ENCODE data around the gene HMGN4. TPM values are rescaled to one million over a fixed set of nuclear protein-coding genes. Genes with fewer than 3 reads are reported as not detected.

The HMGN4 gene
- total and polyA plus RNA-seq, 5 donors from 2014 or later = 59.5 to 214 (median 183) TPM

- Histone ChIP-seq H3K27me3 (ENCODE audit: control insufficient read depth, insufficient read depth, low read length) (peaks cover 6% of the 10 kb centered on the region), H3K4me1 (ENCODE audit: control insufficient read depth, insufficient read depth, low read length, poor library complexity, severe bottlenecking) (peaks cover 22% of the 10 kb centered on the region), H3K4me3 (ENCODE audit: low read depth, low read length) (no peak overlapping the region), H3K9me3 (ENCODE audit: control insufficient read depth in 2 of 2, low read length in 2 of 2) (peaks cover 4 to 6% of the 10 kb centered on the region in 2 experiments), H3K27ac (ENCODE audit: insufficient read depth, low read length, poor library complexity, severe bottlenecking) (no peak overlapping the region), H3K36me3 (ENCODE audit: control insufficient read depth, insufficient read depth, low read length) (no peaks in the 10 kb centered on the region)
- no peak overlapping the region for H3K27ac Mint-ChIP-seq
- peaks cover 22 to 41% (median 29%) of the 10 kb centered on the region in 4 donors for H3K4me1 Mint-ChIP-seq
- H3K36me3 Mint-ChIP-seq = no peaks in the 10 kb centered on the region
- H3K27me3 Mint-ChIP-seq = peaks cover 71% of the 10 kb centered on the region
- H3K4me3 Mint-ChIP-seq = peak overlapping the region in 1 of 4 donors; percentile 50
- no peak for DNase-seq
- peaks cover 0 to 17% (median 7%) of the 10 kb centered on the region in 7 donors for H3K9me3 Mint-ChIP-seq
- no peak for ATAC-seq (ENCODE audit: low read depth in 2 of 2)
These were observed 37.4 kb downstream of the HMGN4 start for GRCh38 chr6:26575494-26575939.

GRCh38 chr6:26576407-26576843 is 38.3 kb downstream of the HMGN4 start:
- Mint-ChIP-seq H3K27ac (peak overlapping the region in 2 of 3 donors; percentile 52 to 93), H3K27me3 (peaks cover 78% of the 10 kb centered on the region), H3K4me3 (peak overlapping the region in 3 of 4 donors; percentile 10 to 70 (median 50)), H3K9me3 (peaks cover 0 to 17% (median 7%) of the 10 kb centered on the region in 7 donors), H3K4me1 (peaks cover 21 to 40% (median 29%) of the 10 kb centered on the region in 4 donors), H3K36me3 (no peaks in the 10 kb centered on the region)
- H3K4me1 ChIP-seq (ENCODE audit: control insufficient read depth, insufficient read depth, low read length, poor library complexity, severe bottlenecking) = peaks cover 22% of the 10 kb centered on the region
- no peak overlapping the region for H3K27ac ChIP-seq (ENCODE audit: insufficient read depth, low read length, poor library complexity, severe bottlenecking)
- ATAC-seq (ENCODE audit: low read depth in 2 of 2) = no peak
- no peak for DNase-seq
- H3K36me3 ChIP-seq (ENCODE audit: control insufficient read depth, insufficient read depth, low read length) = no peaks in the 10 kb centered on the region
- no peak overlapping the region for H3K4me3 ChIP-seq (ENCODE audit: low read depth, low read length)
- H3K27me3 ChIP-seq (ENCODE audit: control insufficient read depth, insufficient read depth, low read length) = peaks cover 8% of the 10 kb centered on the region
- peaks cover 4 to 6% of the 10 kb centered on the region in 2 experiments for H3K9me3 ChIP-seq (ENCODE audit: control insufficient read depth in 2 of 2, low read length in 2 of 2)

- peaks cover 16% of the 10 kb centered on the region for H3K4me1 ChIP-seq (ENCODE audit: control insufficient read depth, insufficient read depth, low read length, poor library complexity, severe bottlenecking)
- peak overlapping the region; percentile 66 for H3K4me3 ChIP-seq (ENCODE audit: low read depth, low read length)
- Mint-ChIP-seq H3K4me1 (peaks cover 15 to 33% (median 23%) of the 10 kb centered on the region in 4 donors), H3K27ac (peak overlapping the region; percentile 52 to 93 (median 74)), H3K4me3 (peak overlapping the region; percentile 50 to 85 (median 78)), H3K9me3 (peaks cover 0 to 17% (median 6%) of the 10 kb centered on the region in 7 donors), H3K27me3 (peaks cover 71% of the 10 kb centered on the region), H3K36me3 (no peaks in the 10 kb centered on the region)
- peaks cover 4 to 6% of the 10 kb centered on the region in 2 experiments for H3K9me3 ChIP-seq (ENCODE audit: control insufficient read depth in 2 of 2, low read length in 2 of 2)
- H3K27me3 ChIP-seq (ENCODE audit: control insufficient read depth, insufficient read depth, low read length) = peaks cover 12% of the 10 kb centered on the region
- DNase-seq (peak; percentile 32 to 59 (median 51)), ATAC-seq (ENCODE audit: low read depth in 2 of 2) (no peak)
- no peak overlapping the region for H3K27ac ChIP-seq (ENCODE audit: insufficient read depth, low read length, poor library complexity, severe bottlenecking)
- H3K36me3 ChIP-seq (ENCODE audit: control insufficient read depth, insufficient read depth, low read length) = no peaks in the 10 kb centered on the region
These were observed 39.0 kb downstream of the HMGN4 start for GRCh38 chr6:26576929-26577719.

- Mint-ChIP-seq H3K27ac (peak overlapping the region in 1 of 3 donors; percentile 52), H3K4me1 (peaks cover 14 to 27% (median 18%) of the 10 kb centered on the region in 4 donors), H3K9me3 (peaks cover 0 to 17% (median 6%) of the 10 kb centered on the region in 7 donors), H3K4me3 (peak overlapping the region in 2 of 4 donors; percentile 79 to 85), H3K27me3 (peaks cover 73% of the 10 kb centered on the region), H3K36me3 (no peaks in the 10 kb centered on the region)
- DNase-seq = no peak
- H3K4me3 ChIP-seq (ENCODE audit: low read depth, low read length) = peak overlapping the region; percentile 66
- ATAC-seq (ENCODE audit: low read depth in 2 of 2) = no peak
- H3K36me3 ChIP-seq (ENCODE audit: control insufficient read depth, insufficient read depth, low read length) = no peaks in the 10 kb centered on the region
- H3K27me3 ChIP-seq (ENCODE audit: control insufficient read depth, insufficient read depth, low read length) = peaks cover 12% of the 10 kb centered on the region
- H3K27ac ChIP-seq (ENCODE audit: insufficient read depth, low read length, poor library complexity, severe bottlenecking) = no peak overlapping the region
- H3K9me3 ChIP-seq (ENCODE audit: control insufficient read depth in 2 of 2, low read length in 2 of 2) = peaks cover 4 to 6% of the 10 kb centered on the region in 2 experiments
- peaks cover 11% of the 10 kb centered on the region for H3K4me1 ChIP-seq (ENCODE audit: control insufficient read depth, insufficient read depth, low read length, poor library complexity, severe bottlenecking)
These were observed 39.5 kb downstream of the HMGN4 start for GRCh38 chr6:26577720-26578072.

- Mint-ChIP-seq H3K9me3 (peaks cover 0 to 17% (median 6%) of the 10 kb centered on the region in 7 donors), H3K27me3 (peaks cover 73% of the 10 kb centered on the region), H3K27ac (no peak overlapping the region), H3K4me1 (peaks cover 12 to 24% (median 16%) of the 10 kb centered on the region in 4 donors), H3K4me3 (peak overlapping the region in 2 of 4 donors; percentile 11 to 49), H3K36me3 (no peaks in the 10 kb centered on the region)
- Histone ChIP-seq H3K27ac (ENCODE audit: insufficient read depth, low read length, poor library complexity, severe bottlenecking) (no peak overlapping the region), H3K9me3 (ENCODE audit: control insufficient read depth in 2 of 2, low read length in 2 of 2) (peaks cover 4 to 6% of the 10 kb centered on the region in 2 experiments), H3K36me3 (ENCODE audit: control insufficient read depth, insufficient read depth, low read length) (no peaks in the 10 kb centered on the region), H3K4me1 (ENCODE audit: control insufficient read depth, insufficient read depth, low read length, poor library complexity, severe bottlenecking) (peaks cover 9% of the 10 kb centered on the region), H3K4me3 (ENCODE audit: low read depth, low read length) (no peak overlapping the region), H3K27me3 (ENCODE audit: control insufficient read depth, insufficient read depth, low read length) (peaks cover 17% of the 10 kb centered on the region)
- no peak for DNase-seq
- ATAC-seq (ENCODE audit: low read depth in 2 of 2) = no peak
These were observed 40.1 kb downstream of the HMGN4 start for GRCh38 chr6:26578279-26578678.

GRCh38 chr6:26578741-26579140 is 40.6 kb downstream of the HMGN4 start:
- peaks cover 9% of the 10 kb centered on the region for H3K4me1 ChIP-seq (ENCODE audit: control insufficient read depth, insufficient read depth, low read length, poor library complexity, severe bottlenecking)
- DNase-seq = no peak
- H3K27me3 Mint-ChIP-seq = peaks cover 72% of the 10 kb centered on the region
- peaks cover 4 to 6% of the 10 kb centered on the region in 2 experiments for H3K9me3 ChIP-seq (ENCODE audit: control insufficient read depth in 2 of 2, low read length in 2 of 2)
- no peak for ATAC-seq (ENCODE audit: low read depth in 2 of 2)
- peaks cover 0 to 17% (median 6%) of the 10 kb centered on the region in 7 donors for H3K9me3 Mint-ChIP-seq
- no peaks in the 10 kb centered on the region for H3K36me3 Mint-ChIP-seq
- H3K27me3 ChIP-seq (ENCODE audit: control insufficient read depth, insufficient read depth, low read length) = peaks cover 21% of the 10 kb centered on the region
- no peaks in the 10 kb centered on the region for H3K36me3 ChIP-seq (ENCODE audit: control insufficient read depth, insufficient read depth, low read length)
- H3K4me3 Mint-ChIP-seq = peak overlapping the region in 1 of 4 donors; percentile 49
- H3K27ac ChIP-seq (ENCODE audit: insufficient read depth, low read length, poor library complexity, severe bottlenecking) = no peak overlapping the region
- no peak overlapping the region for H3K27ac Mint-ChIP-seq
- no peak overlapping the region for H3K4me3 ChIP-seq (ENCODE audit: low read depth, low read length)
- H3K4me1 Mint-ChIP-seq = peaks cover 12 to 24% (median 16%) of the 10 kb centered on the region in 4 donors

GRCh38 chr6:26581164-26581915 is 43.2 kb downstream of the HMGN4 start:
- Histone ChIP-seq H3K27ac (ENCODE audit: insufficient read depth, low read length, poor library complexity, severe bottlenecking) (no peak overlapping the region), H3K27me3 (ENCODE audit: control insufficient read depth, insufficient read depth, low read length) (peaks cover 36% of the 10 kb centered on the region), H3K9me3 (ENCODE audit: control insufficient read depth in 2 of 2, low read length in 2 of 2) (peaks cover 4 to 6% of the 10 kb centered on the region in 2 experiments), H3K4me1 (ENCODE audit: control insufficient read depth, insufficient read depth, low read length, poor library complexity, severe bottlenecking) (peaks cover 9% of the 10 kb centered on the region), H3K36me3 (ENCODE audit: control insufficient read depth, insufficient read depth, low read length) (no peaks in the 10 kb centered on the region), H3K4me3 (ENCODE audit: low read depth, low read length) (no peak overlapping the region)
- no peak for DNase-seq
- H3K27me3 Mint-ChIP-seq = peaks cover 60% of the 10 kb centered on the region
- H3K27ac Mint-ChIP-seq = no peak overlapping the region
- ATAC-seq (ENCODE audit: low read depth in 2 of 2) = no peak
- no peaks in the 10 kb centered on the region for H3K36me3 Mint-ChIP-seq
- no peak overlapping the region for H3K4me3 Mint-ChIP-seq
- H3K4me1 Mint-ChIP-seq = peaks cover 10 to 18% (median 15%) of the 10 kb centered on the region in 4 donors
- H3K9me3 Mint-ChIP-seq = peaks cover 0 to 17% (median 6%) of the 10 kb centered on the region in 7 donors

All from CD4-positive, CD25-positive, alpha-beta regulatory T cell (primary cell).